HCT116 (cell line): ENCODE results near the gene KCNK3. TPM values are rescaled to one million over a fixed set of nuclear protein-coding genes. Genes with fewer than 3 reads are reported as not detected.

Experiments
- ATAC-seq: fragments of 200-7000 bp; cut with Tn5 transposase; 2 replicates; pipeline ENCODE4 v1.9.1; 2020; ENCODE audit warnings: mild to moderate bottlenecking, moderate library complexity
- BruUV-seq: library from RNA; stranded (reverse); fragments of 400-500 nt; replicated peaks from 2 replicates; lab custom pipeline; 2021; lab: Mats Ljungman, UMichigan
- CTCF ChIA-PET: fragments of 300-600 bp; sonication (Branson Sonifier 250); formaldehyde crosslinking; loops from one replicate; lab custom pipeline; 2021; ENCODE audit warnings: antibody characterized with exemption; lab: Charles Lee
- POLR2A ChIA-PET: fragments of 300-600, 350-600 bp; sonication (Branson Sonifier 250); formaldehyde crosslinking; loops from one replicate; lab custom pipeline; 2021; ENCODE audit warnings: antibody characterized with exemption; lab: Charles Lee
- RAD21 ChIA-PET, 2 experiments: fragments of 300-600 bp; sonication (Branson Sonifier 250); formaldehyde crosslinking; loops; one replicate each; lab custom pipeline; 2023; ENCODE audit warnings: low total read pairs in 2 of 2; ENCODE audit not compliant: uncharacterized antibody in 2 of 2, unreplicated experiment in 2 of 2, low non-redundant PET in 1 of 2; lab: Charles Lee
- DNase-seq: peaks from one replicate; pipeline ENCODE4 v3.0.0-alpha.2; 2010; ENCODE audit warnings: low read depth, low spot score
- H2AFZ ChIP-seq: fragments of 200-600 bp; shearing (Covaris generic), sonication (generic); 2 replicates; pipeline ENCODE4 v1.6.1; 2017; ENCODE audit warnings: low read depth, mixed run types, mixed read lengths, antibody characterized with exemption, low read length; ENCODE audit not compliant: poor library complexity, severe bottlenecking
- H3K27ac ChIP-seq: 2 replicates; pipeline ENCODE4 v1.5.1; 2012; ENCODE audit warnings: low read depth, low read length
- H3K27me3 ChIP-seq: fragments of 200-600 bp; sonication (generic); 2 replicates; pipeline ENCODE4 v1.6.1; 2016; ENCODE audit warnings: mixed run types, low read length, mixed read lengths; ENCODE audit not compliant: insufficient read depth
- H3K36me3 ChIP-seq, 2 experiments: fragments of 200-500 bp in 1 of 2; fragments of 200-600 bp in 1 of 2; sonication (Bioruptor generic) in 1 of 2; sonication (generic) in 1 of 2; 2 replicates each; pipeline versions ENCODE4 v1.5.1 to v1.6.1; 2014 to 2016; ENCODE audit warnings: low read length in 2 of 2, inconsistent platforms in 1 of 2, mixed read lengths in 1 of 2, mixed run types in 1 of 2; ENCODE audit not compliant: insufficient read depth in 2 of 2, control insufficient read depth in 1 of 2
- H3K4me1 ChIP-seq, 2 experiments: fragments of 200-600 bp in 1 of 2; sonication (generic) in 1 of 2; 2 replicates each; pipeline versions ENCODE4 v1.5.1 to v1.6.1; 2012 to 2017; ENCODE audit warnings: low read length in 2 of 2, inconsistent platforms in 1 of 2, mild to moderate bottlenecking in 1 of 2, mixed read lengths in 1 of 2, mixed run types in 1 of 2, moderate library complexity in 1 of 2; ENCODE audit not compliant: insufficient read depth in 2 of 2, control insufficient read depth in 1 of 2
- H3K4me2 ChIP-seq: fragments of 200-600 bp; sonication (generic); 2 replicates; pipeline ENCODE4 v1.6.1; 2017; ENCODE audit warnings: mixed run types, low read length, mixed read lengths
- H3K4me3 ChIP-seq, 2 experiments: fragments of 200-600 bp in 1 of 2; sonication (generic) in 1 of 2; replicated peaks in 1 of 2; 2 replicates each; pipeline ENCODE4 v1.5.1; 2011 to 2016; ENCODE audit warnings: low read length in 2 of 2, control low read depth in 1 of 2, low read depth in 1 of 2, mild to moderate bottlenecking in 1 of 2, mixed read lengths in 1 of 2, mixed run types in 1 of 2
- H3K79me2 ChIP-seq: fragments of 200-600 bp; sonication (generic); 2 replicates; pipeline ENCODE4 v1.6.1; 2017; ENCODE audit warnings: mild to moderate bottlenecking, mixed run types, low read length, moderate library complexity, mixed read lengths; ENCODE audit not compliant: insufficient read depth
- H3K9ac ChIP-seq: fragments of 200-600 bp; sonication (generic); 2 replicates; pipeline ENCODE4 v1.6.1; 2016; ENCODE audit warnings: low read length, mixed read lengths
- H3K9me2 ChIP-seq: fragments of 200-600 bp; sonication (generic), shearing (Covaris generic); 2 replicates; pipeline ENCODE4 v1.6.1; 2017; ENCODE audit warnings: mixed run types, mild to moderate bottlenecking, moderate library complexity; ENCODE audit not compliant: insufficient read depth
- H3K9me3 ChIP-seq, 2 experiments: fragments of 200-500 bp in 1 of 2; fragments of 200-600 bp in 1 of 2; sonication (Bioruptor generic) in 1 of 2; sonication (generic) in 1 of 2; 2 replicates each; pipeline ENCODE4 v1.6.1; 2014 to 2017; ENCODE audit warnings: low read length in 2 of 2, mixed read lengths in 2 of 2, inconsistent platforms in 1 of 2, low read depth in 1 of 2, mild to moderate bottlenecking in 1 of 2, mixed run types in 1 of 2, moderate library complexity in 1 of 2; ENCODE audit not compliant: control insufficient read depth in 1 of 2, insufficient read depth in 1 of 2
- H4K20me1 ChIP-seq: fragments of 200-600 bp; sonication (generic), shearing (Covaris generic); 2 replicates; pipeline ENCODE4 v1.6.1; 2017; ENCODE audit warnings: mixed run types, mild to moderate bottlenecking, moderate library complexity; ENCODE audit not compliant: insufficient read depth
- ATF3 ChIP-seq: IDR thresholded peaks from 2 replicates; pipeline ENCODE4 v1.6.1; 2012
- CBX3 ChIP-seq: IDR thresholded peaks from 2 replicates; pipeline ENCODE4 v1.6.1; 2012; ENCODE audit warnings: low read depth
- EZH2 ChIP-seq: fragments of 200-600 bp; sonication (generic); IDR thresholded peaks from 2 replicates; pipeline ENCODE4 v1.6.1; 2017; ENCODE audit warnings: antibody characterized with exemption, mixed run types
- EZH2phosphoT487 ChIP-seq: fragments of 200-600 bp; IDR thresholded peaks from 2 replicates; pipeline ENCODE4 v1.6.1; 2018; ENCODE audit warnings: antibody characterized with exemption, borderline replicate concordance
- JUND ChIP-seq: IDR thresholded peaks from 2 replicates; pipeline ENCODE4 v1.6.1; 2012
- MAX ChIP-seq: IDR thresholded peaks from 2 replicates; pipeline ENCODE4 v1.6.1; 2012
- POLR2A ChIP-seq: IDR thresholded peaks from 2 replicates; pipeline ENCODE4 v1.7.0; 2011; ENCODE audit warnings: borderline replicate concordance; ENCODE audit not compliant: insufficient read depth, insufficient read length; ENCODE audit errors: extremely low read depth
- POLR2AphosphoS5 ChIP-seq: IDR thresholded peaks from 2 replicates; pipeline ENCODE4 v1.6.1; 2011; ENCODE audit warnings: mild to moderate bottlenecking, low read depth, low read length, moderate library complexity
- RAD21 ChIP-seq: IDR thresholded peaks from 2 replicates; pipeline ENCODE4 v1.6.1; 2012; ENCODE audit warnings: low read depth, mild to moderate bottlenecking
- REST ChIP-seq: IDR thresholded peaks from 2 replicates; pipeline ENCODE4 v1.6.1; 2012; ENCODE audit warnings: low read depth
- SIN3A ChIP-seq: IDR thresholded peaks from 2 replicates; pipeline ENCODE4 v1.6.1; 2012; ENCODE audit warnings: low read depth
- SP1 ChIP-seq: IDR thresholded peaks from 2 replicates; pipeline ENCODE4 v1.6.1; 2012; ENCODE audit warnings: low read depth
- SRF ChIP-seq: IDR thresholded peaks from 2 replicates; pipeline ENCODE4 v1.6.1; 2012; ENCODE audit warnings: low read depth
- TCF7L2 ChIP-seq: IDR thresholded peaks from 2 replicates; pipeline ENCODE4 v1.7.0; 2011; ENCODE audit warnings: borderline replicate concordance, inconsistent platforms; ENCODE audit not compliant: insufficient read depth, insufficient read length; ENCODE audit errors: extremely low read depth
- ZFX ChIP-seq: fragments of 450-650 bp; IDR thresholded peaks from 2 replicates; pipeline ENCODE4 v1.6.1; 2017
- ZNF274 ChIP-seq: fragments of 200-500 bp; sonication (Bioruptor generic); IDR thresholded peaks from 2 replicates; pipeline ENCODE4 v1.6.1; 2014; ENCODE audit warnings: mild to moderate bottlenecking, low read depth, low read length, inconsistent platforms
- intact Hi-C: fragments of 100-400 bp; cut with micrococcal nuclease; formaldehyde crosslinking; loops from 2 replicates; pipeline ENCODE4 v1.10.0; 2022
- total RNA-seq: library from RNA; stranded (reverse); gene quantifications from one replicate; pipeline ENCODE4 v1.2.1, GENCODE V29; 2021; ENCODE audit not compliant: unreplicated experiment

Gene KCNK3
- total RNA-seq, 1 experiment from 2014 or later = 0.71 TPM

- no peaks in the 10 kb centered on the region for H3K9me3 ChIP-seq
- no peak for ATAC-seq
- H3K4me1 ChIP-seq = peaks cover 64 to 66% of the 10 kb centered on the region in 2 experiments
- H3K9me2 ChIP-seq = no peaks in the 10 kb centered on the region
- H3K4me3 ChIP-seq = no peak overlapping the region
- no peaks in the 10 kb centered on the region for H3K27me3 ChIP-seq
- intact Hi-C loops = no loop called here
- no TSS peak for BruUV-seq
- H2AFZ ChIP-seq = peak overlapping the region; percentile 27
- ChIA-PET POLR2A (interaction anchor here (0.7 to 1.8 kb wide), 5 partner anchors 10 to 477 kb away, joined by 3 to 9 read pairs (median 3); partner anchors contain the start of genes HADHA and HADHB), RAD21 (no interaction called here)
- no peaks in the 10 kb centered on the region for H3K79me2 ChIP-seq
- peak overlapping the region; percentile 27 for H3K9ac ChIP-seq
- TF ChIP-seq TCF7L2 (peak; percentile 90), POLR2AphosphoS5 (0 out of 2 replicates have a peak, but pooled peaks have one; percentile 25), ZFX (peak; percentile 32; the same call in 1 of the 2 replicates), SP1 (no peak), POLR2A (peak; percentile 16)
- TF ChIP-seq, all 23 proteins: peak for 4
- Histone ChIP-seq H3K27ac (peak overlapping the region; percentile 54; the same call in 1 of the 2 replicates), H3K36me3 (no peaks in the 10 kb centered on the region), H3K4me2 (peak overlapping the region; percentile 58), H4K20me1 (no peaks in the 10 kb centered on the region)
- no peak for DNase-seq
- CTCF ChIA-PET = interaction anchor here (1.1 to 1.5 kb wide), 2 partner anchors 25 to 49 kb away, joined by 3 read pairs; no protein-coding TSS in a partner anchor
Observed at GRCh38 chr2:26721115-26722032, 28.9 kb downstream of the KCNK3 start.

GRCh38 chr2:26722328-26722727, 29.8 kb downstream of the KCNK3 start:
- BruUV-seq = no TSS peak
- Histone ChIP-seq H3K9me3 (no peaks in the 10 kb centered on the region), H2AFZ (no peak overlapping the region), H3K36me3 (no peaks in the 10 kb centered on the region), H3K79me2 (no peaks in the 10 kb centered on the region), H3K4me1 (peaks cover 64 to 66% of the 10 kb centered on the region in 2 experiments), H3K27me3 (no peaks in the 10 kb centered on the region), H3K9me2 (no peaks in the 10 kb centered on the region), H3K9ac (no peak overlapping the region), H3K27ac (no peak overlapping the region), H3K4me2 (no peak overlapping the region; the same call in 1 of the 2 replicates), H4K20me1 (no peaks in the 10 kb centered on the region), H3K4me3 (no peak overlapping the region)
- intact Hi-C loops = no loop called here
- ATAC-seq (no peak), DNase-seq (no peak)
- RAD21 ChIA-PET = no interaction called here
- TF ChIP-seq ZFX = no peak
- no peak for TF ChIP-seq CBX3
- no peak for TF ChIP-seq POLR2A
- no peak for TF ChIP-seq SRF
- TF ChIP-seq ZNF274 = no peak
- no peak for TF ChIP-seq EZH2phosphoT487
- no peak for TF ChIP-seq MAX
- TF ChIP-seq SP1 = no peak
- TF ChIP-seq POLR2AphosphoS5 = no peak
- no peak for TF ChIP-seq EZH2
- no peak for TF ChIP-seq RAD21
- TF ChIP-seq ATF3 = no peak
- no peak for TF ChIP-seq REST
- no peak for TF ChIP-seq JUND
- TF ChIP-seq SIN3A = no peak
- CTCF ChIA-PET = no interaction called here
- POLR2A ChIA-PET = interaction anchor here (2.5 kb wide), 1 partner anchor 12 kb away, joined by 8 read pairs; no protein-coding TSS in a partner anchor
